ENCODE measurements around the gene RAX.

Gene RAX

GRCh38 chr18:59272891-59273758, at the start of gene RAX:
RAX (minus strand) TSS chr18:59273454; CDS start chr18:59273206, 248 bp downstream.
- peak; percentile 2 for DNase-seq

GRCh38 chr18:59318460-59319050, 45.3 kb upstream of the RAX start, which contains the start of gene CPLX4:
CPLX4 (minus strand) TSS chr18:59318649; CDS start chr18:59318462, 187 bp downstream.
- DNase-seq: no peak

DNA sequence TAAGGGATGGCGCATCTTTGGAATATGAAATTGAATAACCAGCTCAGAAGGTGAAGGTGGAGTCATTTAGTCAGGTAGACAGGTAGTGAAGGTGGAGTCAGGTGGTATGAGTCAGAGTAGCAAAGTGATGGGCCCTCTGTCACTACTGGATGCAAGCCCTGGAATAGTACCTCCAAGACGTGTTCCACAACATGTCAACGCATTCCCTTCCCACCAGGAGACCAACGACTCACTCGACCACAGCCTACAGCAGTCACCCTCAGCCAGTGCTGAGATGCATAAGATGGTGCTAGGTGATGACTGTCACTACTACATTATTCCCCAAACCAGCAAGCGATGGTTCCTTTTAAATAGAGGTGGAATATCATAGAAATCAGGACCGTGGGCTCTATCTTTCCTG, 38.4 kb upstream of the RAX start:
- DNase-seq: no peak

DNA sequence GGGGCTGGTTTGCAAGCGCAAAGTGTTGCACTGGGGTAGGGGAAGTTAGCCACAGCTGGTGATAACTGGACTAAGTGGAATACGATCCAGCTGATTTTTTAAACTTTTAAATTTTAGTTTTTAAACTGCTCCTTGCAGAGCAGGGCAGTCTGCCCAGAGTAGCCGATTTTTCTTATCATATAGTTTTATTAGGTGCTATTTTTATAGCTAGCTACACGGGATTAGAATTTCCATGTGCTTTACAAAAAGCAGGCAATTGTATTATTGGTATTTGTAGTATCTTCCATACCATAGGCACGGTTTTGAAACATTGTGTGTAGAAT, 35.6 kb upstream of the RAX start:
- DNase-seq: no peak

DNA sequence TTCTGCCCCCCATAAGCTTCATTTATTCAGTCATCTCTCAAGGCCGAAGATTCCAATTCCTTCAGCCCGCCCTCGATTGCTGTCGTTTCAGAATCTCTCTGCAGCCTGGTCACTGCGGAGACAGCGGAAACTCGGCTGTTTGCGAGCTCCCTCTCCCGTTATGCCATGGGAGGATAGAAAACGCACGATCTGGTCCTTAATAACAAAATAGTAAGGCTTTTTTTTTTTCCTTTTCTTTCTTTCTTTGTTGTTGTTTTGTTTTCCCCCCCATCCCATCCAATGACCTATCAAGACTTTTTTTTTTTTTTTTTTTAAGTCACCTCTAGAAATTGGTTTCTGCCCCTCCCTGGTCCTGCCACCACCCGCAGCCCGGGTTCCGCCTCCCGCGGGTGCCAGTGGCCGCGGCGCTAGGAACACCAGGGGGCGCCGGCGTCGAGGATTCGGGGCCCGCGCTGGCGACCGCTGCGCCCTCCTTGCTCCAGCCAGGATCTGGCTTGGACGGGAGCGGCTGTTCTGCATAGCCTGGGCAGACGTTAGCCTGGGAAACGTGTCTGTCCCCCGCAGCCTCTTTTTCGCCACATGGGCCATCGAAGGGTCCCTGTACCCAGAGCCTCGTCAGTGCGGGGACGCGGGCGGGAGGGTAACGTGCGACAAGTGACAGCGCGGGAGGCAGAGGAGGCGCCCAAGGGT, 35.1 kb upstream of the RAX start:
- peak; percentile 42 for DNase-seq

DNA sequence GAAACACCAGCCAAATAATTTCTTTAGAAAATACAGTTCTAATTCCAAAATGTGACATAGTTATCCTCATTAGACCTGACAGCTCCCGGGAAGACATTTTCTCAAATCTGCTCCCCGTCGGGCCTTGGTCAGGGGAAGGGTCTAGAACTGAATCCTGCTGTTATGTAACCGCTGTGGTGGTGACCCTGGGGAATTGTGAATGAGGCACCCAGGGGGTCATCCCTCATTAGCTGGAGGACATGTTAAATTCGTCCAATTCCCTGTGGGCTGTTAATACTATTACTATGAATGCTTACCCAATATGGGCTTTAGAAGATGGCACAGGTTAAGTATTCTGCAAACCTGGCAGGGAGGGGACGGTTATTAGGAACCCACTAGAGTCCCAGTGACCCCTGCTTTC, 33.4 kb upstream of the RAX start:
- DNase-seq: no peak

DNA sequence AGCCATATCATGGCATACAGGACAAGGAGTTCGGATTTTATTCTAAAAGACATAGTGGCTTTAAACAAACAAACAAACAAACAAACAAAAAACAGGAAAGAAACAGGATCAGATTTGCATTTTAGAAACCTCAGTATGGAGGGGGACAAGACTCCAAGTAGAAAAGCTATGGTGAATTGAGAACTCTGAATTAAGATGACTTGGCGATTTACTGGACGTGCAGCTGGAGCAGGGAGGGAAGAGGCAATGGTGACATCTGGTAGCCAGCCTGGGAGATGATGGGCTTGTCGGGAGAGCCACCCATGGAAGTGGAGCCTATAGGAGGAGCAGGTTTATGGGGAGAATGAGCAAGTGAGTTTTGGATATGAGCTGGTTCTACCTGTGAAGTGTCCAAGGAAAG, 32.0 kb upstream of the RAX start:
- DNase-seq: no peak

- no peak for DNase-seq
These were observed 30.5 kb upstream of the RAX start for GRCh38 chr18:59303656-59304195.

- DNase-seq: no peak
These were observed 29.8 kb upstream of the RAX start for GRCh38 chr18:59303006-59303405.

- DNase-seq: no peak
These were observed 28.7 kb upstream of the RAX start for GRCh38 chr18:59301929-59302328.

DNA sequence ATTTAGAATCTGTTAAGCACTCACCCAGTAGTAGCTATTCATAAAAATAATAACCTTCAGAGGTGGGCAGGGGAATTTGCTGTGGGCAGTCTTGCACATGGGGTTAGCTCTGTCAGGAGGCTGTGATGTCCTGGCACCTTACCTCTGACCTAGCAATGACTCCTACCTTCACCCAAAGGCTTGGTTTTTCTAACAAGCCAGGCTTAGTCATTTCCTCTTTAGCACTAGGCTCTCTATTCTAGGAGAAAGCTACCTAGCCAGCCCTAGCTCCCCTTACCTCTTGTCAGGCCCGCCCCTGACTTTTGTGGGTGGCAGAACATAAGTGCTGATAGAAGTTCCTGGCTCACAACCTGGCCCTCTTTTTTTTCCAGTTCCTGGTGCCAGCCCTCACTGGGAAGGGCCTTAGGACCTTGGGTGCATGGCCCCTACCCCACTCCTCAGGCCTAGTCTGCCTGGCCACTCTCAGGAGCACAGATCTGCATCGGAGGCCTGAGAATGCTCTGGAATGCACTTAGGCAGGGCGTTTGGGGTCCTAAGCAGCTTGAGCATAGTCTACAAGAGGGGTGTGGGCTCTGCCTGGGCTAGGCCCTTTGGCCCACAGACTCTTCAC, 27.5 kb upstream of the RAX start:
- DNase-seq: peak; percentile 37

DNA sequence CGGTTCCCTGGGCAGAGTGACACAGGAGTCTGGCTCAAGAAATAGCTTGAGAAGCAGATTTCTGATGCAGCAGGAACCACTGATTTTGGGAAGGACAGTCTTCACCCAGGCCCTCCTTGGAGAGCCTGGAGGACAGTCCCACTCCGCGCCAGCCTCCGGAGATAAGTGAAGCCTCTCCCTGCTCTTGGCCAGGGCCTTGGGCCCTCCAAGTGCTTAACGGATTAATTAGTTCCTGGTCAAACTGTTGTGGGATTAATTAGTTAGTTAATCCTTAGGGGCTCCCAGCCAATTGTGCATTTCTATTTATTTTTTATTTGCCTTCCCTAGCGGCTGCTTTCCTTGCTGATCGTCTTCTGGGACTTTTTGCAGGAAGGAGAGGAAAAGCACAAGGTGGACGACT, 25.6 kb upstream of the RAX start:
- no peak for DNase-seq

DNA sequence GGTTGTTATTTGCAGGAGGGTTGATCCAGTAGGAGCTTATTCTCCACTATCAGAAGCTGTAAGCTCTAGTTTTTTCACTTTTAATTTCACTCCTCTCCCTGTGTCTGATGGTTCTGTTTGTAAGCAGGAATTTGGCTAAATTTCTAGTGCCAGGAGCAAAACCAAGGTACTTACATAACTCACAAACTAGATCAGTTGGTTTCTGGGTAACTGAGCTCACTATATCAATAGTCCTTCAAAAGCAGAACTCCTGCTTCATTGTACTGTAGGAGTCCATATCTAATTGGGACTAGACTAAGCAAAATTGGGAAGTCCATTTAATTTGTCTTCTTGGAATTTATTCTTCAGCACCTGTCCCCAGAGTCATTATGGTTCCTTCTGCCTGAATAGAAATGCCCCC, 20.1 kb upstream of the RAX start:
- no peak for DNase-seq

DNA sequence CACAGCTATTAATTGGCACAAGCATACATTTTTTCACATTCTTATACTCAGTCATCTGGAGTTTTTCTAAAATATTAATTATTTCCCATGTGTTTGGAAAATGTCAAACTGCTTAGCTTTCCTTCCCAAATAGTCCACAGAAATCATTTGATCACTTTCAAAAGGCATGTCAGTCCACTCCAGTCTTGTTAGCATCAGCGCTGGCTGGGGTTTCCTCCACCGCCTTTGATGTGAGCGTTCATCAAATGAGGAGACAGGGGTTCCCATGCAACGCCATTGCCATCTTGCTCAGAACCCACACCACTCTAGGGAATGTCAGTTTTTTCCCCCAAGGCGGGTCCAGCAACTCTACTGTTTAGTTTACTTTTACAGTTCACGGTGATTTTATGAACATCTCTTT, 13.1 kb upstream of the RAX start:
- DNase-seq: no peak

DNA sequence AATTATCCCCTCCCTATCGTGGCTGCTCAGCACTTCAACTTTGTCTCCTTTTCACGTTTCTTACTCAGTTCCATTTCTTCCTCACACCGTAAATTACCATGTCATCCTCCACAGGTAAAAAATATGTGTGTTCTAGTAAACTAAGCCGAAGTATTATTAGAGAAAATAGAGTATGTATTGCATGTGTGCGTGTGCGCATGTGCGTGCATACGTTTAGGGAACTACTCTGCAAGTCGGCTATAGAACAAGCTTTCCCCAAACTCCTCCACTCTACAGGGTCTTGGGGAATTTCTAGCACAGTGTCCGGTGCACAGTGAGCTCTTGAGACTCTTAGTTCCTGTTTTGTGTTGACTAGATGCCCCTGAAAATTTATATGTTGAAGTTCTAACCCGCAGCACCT, 9.1 kb upstream of the RAX start:
- DNase-seq: no peak

DNA sequence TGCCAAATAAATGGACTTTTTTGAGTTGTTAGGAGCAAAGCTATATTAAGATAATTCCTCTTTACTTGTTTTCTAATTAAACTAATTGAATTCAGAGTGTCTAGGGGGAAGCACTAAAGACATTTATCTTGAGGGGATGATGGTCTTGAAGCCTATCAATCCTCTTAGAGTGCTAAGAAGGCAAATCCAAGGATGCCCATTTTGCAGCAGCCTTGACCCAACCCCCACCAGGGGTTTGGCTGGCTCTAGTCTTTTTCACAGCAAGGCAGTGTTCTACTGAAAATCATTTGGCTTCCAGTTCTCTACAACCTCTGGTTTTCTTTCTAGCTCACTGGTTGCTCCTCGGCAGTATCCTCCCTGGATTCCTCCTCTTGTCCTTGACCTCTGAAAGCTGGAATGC, 6.5 kb upstream of the RAX start:
- no peak for DNase-seq

DNA sequence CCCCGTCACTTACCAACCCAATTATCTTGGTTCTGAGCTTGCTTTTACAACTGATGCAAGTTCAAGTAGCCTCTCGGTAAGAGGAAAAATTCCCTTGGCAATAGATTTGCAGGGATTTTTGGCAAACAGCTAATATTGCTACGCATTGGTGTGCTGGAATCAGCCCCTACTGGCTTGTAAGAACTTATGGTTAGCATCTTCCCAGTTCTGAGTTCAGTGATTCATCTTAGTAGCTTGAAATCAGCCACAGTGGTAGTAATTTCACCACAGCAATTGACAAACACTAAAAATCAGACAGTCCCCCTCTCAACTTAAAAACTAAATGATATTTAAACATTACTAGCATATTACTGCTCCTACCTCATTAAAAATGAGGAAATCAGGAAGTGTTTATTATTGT, 5.9 kb upstream of the RAX start:
- DNase-seq: no peak

DNA sequence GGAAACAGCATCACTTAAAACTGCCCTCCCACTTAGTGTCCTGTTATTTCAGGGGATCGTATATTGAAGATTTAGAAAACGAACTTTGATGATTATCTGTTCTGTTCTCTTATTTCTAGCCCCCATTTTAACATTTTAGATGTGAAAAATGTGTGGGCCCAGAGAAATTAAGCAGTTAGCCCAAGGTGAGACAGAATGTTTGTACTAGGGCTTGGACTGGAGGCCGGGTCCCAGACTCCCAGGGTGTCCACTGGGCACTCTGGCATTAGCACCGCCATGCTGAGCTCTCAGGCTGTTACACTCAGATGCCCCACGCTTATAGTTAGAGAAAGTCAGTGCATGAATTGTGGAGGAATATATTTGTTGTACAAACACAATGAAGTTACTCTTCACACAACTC, 5.5 kb upstream of the RAX start:
- no peak for DNase-seq

GRCh38 chr18:59276047-59276446, 2.8 kb upstream of the RAX start:
- no peak for DNase-seq

- no peak for DNase-seq
These were observed 2.2 kb upstream of the RAX start for GRCh38 chr18:59275406-59275949.

DNA sequence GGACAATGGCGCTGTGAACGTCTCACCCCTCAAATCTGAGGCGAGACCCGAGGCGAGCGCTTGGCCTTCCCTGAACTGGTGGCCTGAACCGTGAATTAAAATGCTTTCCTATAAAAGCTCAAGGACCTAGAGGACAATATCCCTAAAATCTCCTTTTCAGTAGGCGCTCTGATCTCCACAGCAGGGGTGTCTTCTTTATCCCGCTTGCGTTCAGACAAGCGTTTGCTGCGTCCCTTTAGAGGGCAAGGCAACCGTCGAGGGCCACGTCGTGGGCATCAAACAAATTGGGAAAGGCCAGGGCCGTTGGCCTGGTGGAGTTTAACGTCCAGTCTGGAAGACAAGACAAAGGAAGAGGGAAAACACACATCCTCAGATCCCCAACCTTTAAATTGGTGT, 1.3 kb upstream of the RAX start:
- no peak for DNase-seq

DNA sequence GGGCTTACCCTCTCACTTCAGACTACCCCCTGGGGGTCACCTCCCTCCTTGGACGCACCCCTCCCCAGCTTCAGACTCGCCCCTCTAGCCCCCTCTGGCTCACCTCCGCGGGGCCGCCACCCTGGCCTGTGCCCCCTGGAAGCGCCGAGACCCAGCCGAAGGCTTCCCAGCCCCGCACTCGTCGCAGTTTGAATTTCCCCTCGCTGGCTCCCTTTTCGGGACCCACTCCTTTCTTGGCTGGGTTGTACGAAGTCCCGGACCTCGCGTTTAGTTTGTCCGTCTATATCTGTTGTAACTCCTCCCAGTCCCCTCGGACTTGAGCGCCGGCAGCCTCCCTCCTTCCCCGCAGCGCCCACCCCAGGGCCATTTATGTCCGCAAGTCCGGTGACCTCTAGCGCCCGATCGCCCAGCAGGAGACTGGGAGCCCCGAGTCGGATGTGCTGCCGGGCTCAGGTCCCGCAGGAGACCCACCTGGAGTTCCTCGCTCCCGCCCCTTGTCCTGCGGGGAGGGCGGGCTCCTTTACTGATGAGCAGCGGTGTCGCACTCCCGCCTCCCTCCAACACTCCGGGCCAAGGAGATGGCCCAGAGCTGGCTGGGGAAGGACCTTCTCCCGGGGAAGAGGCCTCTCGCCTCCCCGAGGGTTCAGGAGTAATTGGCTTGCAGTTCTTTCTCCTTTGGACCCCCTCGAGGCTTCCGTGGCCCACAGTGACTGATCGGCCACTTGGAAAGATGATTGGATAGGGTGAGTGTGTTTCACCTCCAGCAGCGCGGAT, 692 bp upstream of the RAX start:
- DNase-seq: no peak

Measured in NCI-H226 (cell line).